ENCODE data around the gene CCDC187. TPM values are rescaled to one million over a fixed set of nuclear protein-coding genes. Genes with fewer than 3 reads are reported as not detected.

CCDC187 gene
- total and polyA plus RNA-seq, 2 of the 4 experiments (the other 2 are of a cell fraction) = not detected

GRCh38 chr9:136211441-136212344 is 92.2 kb downstream of the CCDC187 start:
- Histone ChIP-seq H4K5ac (ENCODE audit: low read depth, low read length) (no peak overlapping the region), H3K79me1 (ENCODE audit: low read depth in 1 of 2, low read length in 2 of 2) (no peaks in the 10 kb centered on the region), H3K9ac (ENCODE audit: low read depth, low read length) (no peak overlapping the region), H2BK15ac (ENCODE audit: low read depth, low read length) (no peak overlapping the region), H3K4ac (ENCODE audit: low read depth, low read length) (no peak overlapping the region), H4K20me1 (ENCODE audit: insufficient read depth, low read length) (no peaks in the 10 kb centered on the region; the same call in 1 of the 2 replicates), H3K4me2 (ENCODE audit: low read depth, low read length) (no peak overlapping the region), H3K27ac (ENCODE audit: insufficient read depth, low read length) (no peak overlapping the region), H3K14ac (replicated peaks; ENCODE audit: low read depth, low read length) (no peak overlapping the region), H4K8ac (ENCODE audit: low read depth in 2 of 2, low read length in 2 of 2) (no peak overlapping the region), H2BK20ac (ENCODE audit: low read depth, low read length) (no peak overlapping the region), H3K4me1 (ENCODE audit: control insufficient read depth, insufficient read depth, low read length) (no peaks in the 10 kb centered on the region), H3K56ac (ENCODE audit: extremely low read depth, insufficient read depth, low read length) (no peak overlapping the region), H4K91ac (ENCODE audit: insufficient read depth, low read depth, low read length) (no peak overlapping the region), H2BK5ac (ENCODE audit: low read depth, low read length, poor library complexity, severe bottlenecking) (no peak overlapping the region), H2AFZ (replicated peaks; ENCODE audit: low read length, poor library complexity) (no peak overlapping the region), H2AK5ac (ENCODE audit: low read depth, low read length) (no peak overlapping the region), H3K4me3 (ENCODE audit: insufficient read depth, low read depth, low read length) (no peak overlapping the region), H3K9me1 (ENCODE audit: insufficient read depth, low read length) (no peaks in the 10 kb centered on the region), H3K23ac (ENCODE audit: low read depth, low read length) (no peak overlapping the region), H3K18ac (ENCODE audit: low read depth, low read length) (no peak overlapping the region), H2AK9ac (replicated peaks; ENCODE audit: low read depth, low read length, poor library complexity) (no peak overlapping the region), H3K9me3 (ENCODE audit: control insufficient read depth, insufficient read depth, low read length) (0 out of 2 replicates have a peak, but pooled peaks cover 3% of the 10 kb centered on the region), H3K27me3 (ENCODE audit: control insufficient read depth, insufficient read depth, low read length) (no peaks in the 10 kb centered on the region), H2BK120ac (ENCODE audit: low read depth, low read length) (no peak overlapping the region), H3K36me3 (ENCODE audit: control insufficient read depth, insufficient read depth, low read length) (peaks cover 16% of the 10 kb centered on the region)
- 91% methylated on average over 17 of the region's 35 CpGs; no CpG with 5 or more reads in 1 of the 2 experiments for WGBS, 2 experiments (ENCODE audit: extremely low coverage in 2 of 2, insufficient read length in 1 of 2)
- no peak for DNase-seq
- intact Hi-C loops (cut with micrococcal nuclease) = no loop called here
- no peak for TF ChIP-seq RFX5 (IDR thresholded peaks at IDR 0.05; ENCODE audit: low read depth, low read length)
- TF ChIP-seq BHLHE40 (IDR thresholded peaks at IDR 0.05; ENCODE audit: low read depth, low read length) = no peak
- no peak for TF ChIP-seq MAFK (IDR thresholded peaks at IDR 0.05; ENCODE audit: low read depth, low read length)
- TF ChIP-seq RCOR1 (IDR thresholded peaks at IDR 0.05; ENCODE audit: insufficient replicate concordance, low read length) = no peak
- TF ChIP-seq CTCF (conservative IDR thresholded peaks at IDR 0.05; ENCODE audit: low read depth, low read length) = no peak
- TF ChIP-seq POLR2A (IDR thresholded peaks at IDR 0.05; ENCODE audit: low read depth, low read length) = no peak
- TF ChIP-seq MXI1 (IDR thresholded peaks at IDR 0.05; ENCODE audit: borderline replicate concordance, low read depth, low read length) = no peak
- dilution Hi-C loops (cut with HindIII; ENCODE audit: low sequenced_read_pairs, unreplicated experiment) = no loop called here
- CTCF ChIA-PET = no interaction called here
- POLR2A ChIA-PET (ENCODE audit: unreplicated experiment) = no interaction called here
- no TSS peak for BruUV-seq (replicated peaks)
- no peak for ATAC-seq (ENCODE audit: low read depth)
- in situ Hi-C loops (cut with MboI; ENCODE audit: low sequenced_read_pairs) = no loop called here
